Memory B cell (primary cell): ENCODE results near the gene VPS35L.

Experiments
- ATAC-seq: fragments of 150-1000 bp; cut with Tn5 transposase; 2 replicates; pipeline ENCODE4 v1.10.0; 2021; ENCODE audit warnings: low read depth, mild to moderate bottlenecking, moderate library complexity
- DNase-seq, 2 donors: peaks; one replicate each; pipeline ENCODE4 v3.0.0; 2022; ENCODE audit warnings: low spot score in 2 of 2
- H3K27ac Mint-ChIP-seq: one replicate; pipeline ENCODE4 v1.8.0; 2022; ENCODE audit warnings: mild to moderate bottlenecking, moderate library complexity, mixed read lengths
- H3K27me3 Mint-ChIP-seq: one replicate; pipeline ENCODE4 v1.8.0; 2022; ENCODE audit warnings: mixed read lengths
- H3K36me3 Mint-ChIP-seq: one replicate; pipeline ENCODE4 v1.8.0; 2022; ENCODE audit warnings: mild to moderate bottlenecking, mixed read lengths
- H3K4me1 Mint-ChIP-seq: one replicate; pipeline ENCODE4 v1.8.0; 2022; ENCODE audit warnings: mixed read lengths
- H3K4me3 Mint-ChIP-seq: one replicate; pipeline ENCODE4 v1.8.0; 2022; ENCODE audit warnings: mild to moderate bottlenecking, moderate library complexity, mixed read lengths
- H3K9me3 Mint-ChIP-seq: one replicate; pipeline ENCODE4 v1.8.0; 2022; ENCODE audit warnings: mixed read lengths

VPS35L gene

DNA sequence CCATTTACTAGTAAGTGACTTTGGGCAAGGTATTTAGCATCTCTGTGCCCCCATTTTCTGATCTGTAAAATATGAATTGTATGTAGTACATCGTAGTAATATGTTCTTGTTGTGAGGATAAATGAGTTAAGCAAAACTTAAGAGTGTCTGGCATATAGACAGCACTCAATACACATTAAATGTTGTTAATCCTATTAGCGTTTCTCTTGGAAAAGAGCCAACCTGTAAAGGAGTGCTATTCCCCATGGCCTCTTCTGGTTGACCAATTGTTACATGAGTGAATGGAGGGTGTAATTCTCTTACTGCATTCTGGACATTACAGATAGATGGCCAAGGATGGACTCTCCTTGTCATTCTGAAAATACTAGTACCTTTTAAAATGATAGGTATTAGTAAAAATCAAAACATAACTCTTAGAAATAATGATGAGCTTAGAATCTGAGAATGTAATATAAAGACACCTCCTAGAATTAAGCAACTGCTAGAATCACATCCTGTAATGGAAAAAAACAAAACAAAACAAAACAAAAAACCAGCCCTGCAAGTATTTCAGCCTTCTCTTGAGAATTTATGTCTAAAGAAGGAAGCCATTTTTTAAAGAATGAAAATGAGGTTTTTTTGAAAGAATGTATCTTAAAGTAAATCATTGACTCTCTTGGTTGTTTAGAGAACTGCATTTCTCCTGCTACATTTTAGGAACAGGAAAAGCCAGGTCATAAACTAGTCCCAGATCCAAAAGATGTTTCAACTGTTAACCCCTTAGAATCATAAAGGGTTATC is 193.1 kb downstream of the VPS35L start:
- no peak overlapping the region for H3K4me3 Mint-ChIP-seq
- H3K27ac Mint-ChIP-seq, result no peak overlapping the region
- DNase-seq (no peak), ATAC-seq (no peak)
- no peaks in the 10 kb centered on the region for H3K4me1 Mint-ChIP-seq
- no peaks in the 10 kb centered on the region for H3K9me3 Mint-ChIP-seq
- H3K27me3 Mint-ChIP-seq, result no peaks in the 10 kb centered on the region
- H3K36me3 Mint-ChIP-seq, result no peaks in the 10 kb centered on the region

DNA sequence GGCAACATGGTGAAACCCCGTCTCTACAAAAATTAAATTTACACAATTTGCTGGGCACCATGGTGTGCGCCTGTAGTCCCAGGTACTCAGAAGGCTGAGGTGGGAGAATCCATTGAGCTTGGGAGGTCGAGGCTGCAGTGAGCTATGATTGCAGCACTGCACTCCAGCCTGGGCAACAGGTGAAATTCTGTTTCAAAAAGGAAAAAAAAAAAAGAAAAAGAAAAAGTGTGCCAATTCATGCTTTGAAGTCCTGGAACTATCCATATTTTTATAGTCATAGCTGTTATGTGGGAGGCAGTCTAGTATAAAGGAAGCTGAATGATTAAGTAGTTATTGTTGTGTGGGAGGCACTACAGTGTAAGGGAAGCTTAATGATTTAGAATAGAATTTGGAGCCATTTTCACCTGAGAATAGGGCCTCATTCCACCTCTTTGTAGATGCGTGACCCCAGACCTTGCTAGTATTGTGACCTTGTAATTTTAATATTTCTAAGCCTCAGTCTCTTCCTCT is 194.1 kb downstream of the VPS35L start:
- ATAC-seq, result no peak
- Mint-ChIP-seq H3K4me3 (no peak overlapping the region), H3K27ac (no peak overlapping the region), H3K9me3 (no peaks in the 10 kb centered on the region), H3K4me1 (no peaks in the 10 kb centered on the region), H3K27me3 (no peaks in the 10 kb centered on the region), H3K36me3 (no peaks in the 10 kb centered on the region)
- DNase-seq, result no peak
